IMR-90 (cell line): Measurements from ENCODE around the gene ARHGEF17. TPM values are rescaled to one million over a fixed set of nuclear protein-coding genes. Genes with fewer than 3 reads are reported as not detected.

Source experiments
- ATAC-seq: fragments of 200-7000 bp; cut with Tn5 transposase; 2 replicates; pipeline ENCODE4 v1.9.1; 2020; ENCODE audit warnings: low read depth, mild to moderate bottlenecking, moderate library complexity
- BruUV-seq: library from RNA; stranded (reverse); fragments of 400-500 nt; replicated peaks from 2 replicates; lab custom pipeline; 2021; lab: Mats Ljungman, UMichigan
- CTCF ChIA-PET: fragments of 300-600 bp; formaldehyde crosslinking; extraction: SDS; loops from one replicate; lab custom pipeline; 2021; ENCODE audit warnings: antibody characterized with exemption; lab: Yijun Ruan, JAX
- POLR2A ChIA-PET: fragments of 300-600 bp; sonication (Branson Sonifier 250); formaldehyde crosslinking; loops from one replicate; lab custom pipeline; 2022; ENCODE audit warnings: antibody characterized with exemption; ENCODE audit not compliant: unreplicated experiment; lab: Charles Lee
- DNase-seq: peaks from one replicate; pipeline ENCODE4 v3.0.0; 2013
- H2AFZ ChIP-seq: replicated peaks from 2 replicates; pipeline ENCODE3; 2013; ENCODE audit warnings: low read length, mild to moderate bottlenecking; ENCODE audit not compliant: poor library complexity
- H2AK5ac ChIP-seq: 2 replicates; pipeline ENCODE4 v1.6.1; 2013; ENCODE audit warnings: low read depth, low read length, inconsistent platforms
- H2AK9ac ChIP-seq: replicated peaks from 2 replicates; pipeline ENCODE3; 2013; ENCODE audit warnings: mild to moderate bottlenecking, low read depth, low read length, moderate library complexity; ENCODE audit not compliant: poor library complexity
- H2BK120ac ChIP-seq: 2 replicates; pipeline ENCODE4 v1.6.1; 2013; ENCODE audit warnings: low read depth, low read length, inconsistent platforms
- H2BK15ac ChIP-seq: 3 replicates; pipeline ENCODE4 v1.6.1; 2013; ENCODE audit warnings: low read depth, low read length, inconsistent platforms
- H2BK20ac ChIP-seq: 2 replicates; pipeline ENCODE4 v1.6.1; 2013; ENCODE audit warnings: low read depth, mild to moderate bottlenecking, inconsistent platforms, low read length, moderate library complexity
- H2BK5ac ChIP-seq: 2 replicates; pipeline ENCODE4 v1.6.1; 2013; ENCODE audit warnings: mild to moderate bottlenecking, low read depth, low read length, inconsistent platforms; ENCODE audit not compliant: poor library complexity, severe bottlenecking
- H3K14ac ChIP-seq: replicated peaks from 2 replicates; pipeline ENCODE4 v1.6.1; 2013; ENCODE audit warnings: low read depth, low read length, inconsistent platforms
- H3K18ac ChIP-seq: 2 replicates; pipeline ENCODE4 v1.6.1; 2013; ENCODE audit warnings: low read depth, low read length, control low read depth
- H3K23ac ChIP-seq: 2 replicates; pipeline ENCODE4 v1.6.1; 2013; ENCODE audit warnings: low read depth, low read length, inconsistent platforms
- H3K27ac ChIP-seq: 2 replicates; pipeline ENCODE4 v1.5.1; 2013; ENCODE audit warnings: mild to moderate bottlenecking, control low read depth, low read length; ENCODE audit not compliant: insufficient read depth
- H3K27me3 ChIP-seq: 2 replicates; pipeline ENCODE4 v1.6.1; 2013; ENCODE audit warnings: low read length; ENCODE audit not compliant: control insufficient read depth, insufficient read depth
- H3K36me3 ChIP-seq: 2 replicates; pipeline ENCODE4 v1.6.1; 2013; ENCODE audit warnings: low read length, mixed read lengths; ENCODE audit not compliant: control insufficient read depth, insufficient read depth
- H3K4ac ChIP-seq: 2 replicates; pipeline ENCODE4 v1.6.1; 2013; ENCODE audit warnings: low read depth, low read length, inconsistent platforms
- H3K4me1 ChIP-seq: 2 replicates; pipeline ENCODE4 v1.6.1; 2013; ENCODE audit warnings: low read length, mixed read lengths; ENCODE audit not compliant: control insufficient read depth, insufficient read depth
- H3K4me2 ChIP-seq: 2 replicates; pipeline ENCODE4 v1.6.1; 2013; ENCODE audit warnings: low read depth, mild to moderate bottlenecking, control low read depth, low read length, moderate library complexity
- H3K4me3 ChIP-seq: 2 replicates; pipeline ENCODE4 v1.5.1; 2013; ENCODE audit warnings: low read depth, mild to moderate bottlenecking, control low read depth, low read length, moderate library complexity; ENCODE audit not compliant: insufficient read depth
- H3K56ac ChIP-seq: 2 replicates; pipeline ENCODE4 v1.6.1; 2013; ENCODE audit warnings: low read length, inconsistent platforms; ENCODE audit not compliant: insufficient read depth; ENCODE audit errors: extremely low read depth
- H3K79me1 ChIP-seq, 2 experiments: 2 replicates each; pipeline ENCODE4 v1.6.1; 2013; ENCODE audit warnings: low read length in 2 of 2, inconsistent platforms in 1 of 2, low read depth in 1 of 2
- H3K9ac ChIP-seq: 2 replicates; pipeline ENCODE4 v1.6.1; 2013; ENCODE audit warnings: low read depth, low read length, control low read depth
- H3K9me1 ChIP-seq: 2 replicates; pipeline ENCODE4 v1.6.1; 2013; ENCODE audit warnings: low read length, inconsistent platforms; ENCODE audit not compliant: insufficient read depth
- H3K9me3 ChIP-seq: 2 replicates; pipeline ENCODE4 v1.6.1; 2013; ENCODE audit warnings: low read length; ENCODE audit not compliant: control insufficient read depth, insufficient read depth
- H4K20me1 ChIP-seq: 2 replicates; pipeline ENCODE4 v1.6.1; 2013; ENCODE audit warnings: low read length, inconsistent platforms; ENCODE audit not compliant: insufficient read depth
- H4K5ac ChIP-seq: 2 replicates; pipeline ENCODE4 v1.6.1; 2013; ENCODE audit warnings: mild to moderate bottlenecking, low read depth, low read length, control low read depth
- H4K8ac ChIP-seq, 2 experiments: 2 replicates each; pipeline ENCODE4 v1.6.1; 2013; ENCODE audit warnings: low read depth in 2 of 2, low read length in 2 of 2, control low read depth in 1 of 2, inconsistent platforms in 1 of 2
- H4K91ac ChIP-seq: 2 replicates; pipeline ENCODE4 v1.6.1; 2013; ENCODE audit warnings: low read depth, low read length, inconsistent platforms; ENCODE audit not compliant: insufficient read depth
- CEBPB ChIP-seq: IDR thresholded peaks from 2 replicates; pipeline ENCODE4 v1.6.1; 2012; ENCODE audit warnings: low read depth, low read length, improper control_type of control experiment
- NFE2L2 ChIP-seq: fragments of 150-350 bp; IDR thresholded peaks from 2 replicates; pipeline ENCODE4 v1.6.1; 2016; ENCODE audit warnings: low read depth, mild to moderate bottlenecking, low read length
- SMC3 ChIP-seq: fragments of 150-350 bp; IDR thresholded peaks from 2 replicates; pipeline ENCODE4 v1.6.1; 2016; ENCODE audit warnings: low read depth, mild to moderate bottlenecking, antibody characterized with exemption, low read length, moderate library complexity
- WGBS, 2 experiments: methylation state at CpG; one replicate each; pipeline versions ENCODE4 v1.1.5 to v1.1.7; 2013; ENCODE audit warnings: missing lambda C conversion rate in 2 of 2; ENCODE audit not compliant: insufficient read length in 1 of 2; ENCODE audit errors: extremely low coverage in 2 of 2; 5-methylcytosine and 5-hydroxymethylcytosine counted together
- dilution Hi-C: fragments of 300-500 bp; cut with HindIII; formaldehyde crosslinking; loops from one replicate; pipeline ENCODE4 v1.14.3; 2018; ENCODE audit warnings: low sequenced_read_pairs; ENCODE audit not compliant: unreplicated experiment
- in situ Hi-C: fragments of 300-500 bp; cut with MboI; formaldehyde crosslinking; loops from 3 replicates; pipeline ENCODE4 v1.14.3; 2019; ENCODE audit warnings: low sequenced_read_pairs, inconsistent platforms, mixed read lengths
- intact Hi-C: fragments of 100-400 bp; cut with micrococcal nuclease; formaldehyde crosslinking; loops from 2 replicates; pipeline ENCODE4 v1.10.0; 2022
- polyA plus RNA-seq, 3 experiments: library from polyadenylated mRNA; depleted of rRNA; stranded (reverse); fragments of >200 nt; gene quantifications; 2 replicates each; pipeline ENCODE4 v1.2.3, GENCODE V29; 2012; ENCODE audit warnings: low replicate concordance in 1 of 3
- total RNA-seq: library from RNA; depleted of rRNA; stranded (reverse); fragments of >200 nt; gene quantifications from 2 replicates; pipeline ENCODE4 v1.2.3, GENCODE V29; 2012; rRNA removed

The ARHGEF17 gene
- total and polyA plus RNA-seq, 2 of the 4 experiments (the other 2 are of a cell fraction): 21.7 to 97.7 TPM

DNA sequence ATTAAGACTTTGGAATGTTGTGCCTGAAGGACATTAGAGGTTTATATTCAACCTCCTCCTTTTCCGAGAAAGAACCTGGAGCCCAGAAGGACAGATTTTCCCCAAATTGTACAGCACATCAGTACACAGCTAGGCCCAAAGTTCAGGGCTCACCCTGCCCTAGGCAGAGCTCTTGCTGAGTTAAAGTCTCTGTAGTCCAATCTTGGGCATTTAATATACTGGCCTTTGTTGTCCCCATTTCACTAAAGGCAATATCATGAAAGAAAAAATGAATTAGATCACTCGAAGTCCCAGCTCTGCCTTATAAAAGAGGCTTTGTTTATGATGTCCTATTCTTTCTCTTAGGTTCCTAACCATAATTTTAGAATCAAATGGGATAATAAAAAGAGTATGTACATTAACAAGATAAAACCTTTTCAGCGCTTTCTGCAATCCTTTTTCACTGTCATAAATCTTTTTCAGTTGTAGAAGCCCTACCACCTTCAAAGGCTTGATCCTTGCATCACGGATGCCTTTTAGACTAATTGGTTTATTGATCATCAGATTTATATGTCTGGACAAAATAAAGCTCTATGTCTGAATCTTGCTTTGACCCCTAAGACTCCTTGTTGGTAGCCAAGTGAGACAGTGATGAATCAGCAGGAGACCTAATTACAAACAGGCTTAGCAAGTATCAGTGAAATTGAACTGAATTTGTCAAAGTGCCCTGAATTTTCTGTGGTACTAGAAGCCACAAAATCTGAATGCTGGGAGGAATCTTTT lies 108.0 kb downstream of the ARHGEF17 start (continued):
- no peak for TF ChIP-seq NFE2L2

DNA sequence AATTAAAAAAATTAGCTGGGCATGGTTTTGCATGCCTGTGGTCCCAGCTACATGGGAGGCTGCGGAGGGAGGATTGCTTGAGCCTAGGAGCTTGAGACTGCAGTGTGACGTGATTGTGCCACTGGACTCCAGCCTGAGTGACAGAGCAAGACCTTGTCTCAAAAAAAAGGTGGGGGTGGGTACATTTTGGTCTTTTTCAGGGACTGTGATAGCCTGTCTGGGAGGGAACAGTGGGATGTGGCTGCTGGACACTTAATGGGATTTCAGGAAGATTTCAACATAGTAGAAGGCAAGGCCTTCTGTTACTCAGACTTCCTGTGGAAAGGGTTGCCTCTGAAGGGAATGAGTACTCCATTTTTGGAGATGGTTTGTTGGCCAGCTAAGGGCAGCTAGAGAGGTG lies 108.7 kb downstream of the ARHGEF17 start:
- no peak overlapping the region for H4K8ac ChIP-seq
- no peak overlapping the region for H2BK120ac ChIP-seq
- H2AK5ac ChIP-seq: peak overlapping the region; percentile 18; the same call in 1 of the 2 replicates
- ATAC-seq (peak; percentile 27; the same call in 1 of the 2 replicates), DNase-seq (peak; percentile 39)
- no peak overlapping the region for H3K56ac ChIP-seq
- H3K4me3 ChIP-seq: no peak overlapping the region
- no peak overlapping the region for H2BK15ac ChIP-seq
- ChIA-PET POLR2A (no interaction called here), CTCF (interaction anchor here (0.6 to 0.7 kb wide), 2 partner anchors 16 to 26 kb away, joined by 3 to 4 read pairs; no protein-coding TSS in a partner anchor)
- dilution Hi-C loops (no loop called here), in situ Hi-C loops (no loop called here), intact Hi-C loops (no loop called here)
- WGBS, 2 experiments: 100% methylated on average over 1 of the region's 2 CpGs; no CpG with 5 or more reads in 1 of the 2 experiments
- TF ChIP-seq CEBPB (peak; percentile 70; the same call in 1 of the 2 replicates), SMC3 (no peak)
- H3K9me1 ChIP-seq: peaks cover 10% of the 10 kb centered on the region; the same call in 1 of the 2 replicates
- no TSS peak for BruUV-seq
- no peak overlapping the region for H3K18ac ChIP-seq
- H3K79me1 ChIP-seq: peaks cover 5 to 13% of the 10 kb centered on the region in 2 experiments; a peak in 2 of 4 replicates
- H4K91ac ChIP-seq: no peak overlapping the region
- H3K27ac ChIP-seq: no peak overlapping the region
- no peak overlapping the region for H2BK20ac ChIP-seq
- H2AFZ ChIP-seq: no peak overlapping the region
- H3K4me2 ChIP-seq: no peak overlapping the region; the same call in 1 of the 2 replicates
- H2BK5ac ChIP-seq: no peak overlapping the region
- H3K23ac ChIP-seq: 0 out of 2 replicates have a peak overlapping the region, but pooled peaks have one; percentile 31
- peak overlapping the region; percentile 77 for H3K14ac ChIP-seq
- no peaks in the 10 kb centered on the region for H4K20me1 ChIP-seq
- H3K27me3 ChIP-seq: no peaks in the 10 kb centered on the region
- H3K36me3 ChIP-seq: peaks cover 7% of the 10 kb centered on the region
- H3K4me1 ChIP-seq: peaks cover 8% of the 10 kb centered on the region
- H3K9ac ChIP-seq: no peak overlapping the region
- H3K4ac ChIP-seq: no peak overlapping the region
- H3K9me3 ChIP-seq: no peaks in the 10 kb centered on the region
- no peak overlapping the region for H2AK9ac ChIP-seq
- no peak overlapping the region; the same call in 1 of the 2 replicates for H4K5ac ChIP-seq

Other genes starting within 250 kb of the ARHGEF17 start
- 5.9 and 8.9 TPM in 2 replicates for gene FCHSD2, start 166.0 kb upstream of the ARHGEF17 start, total RNA-seq
- gene FCHSD2, start 166.0 kb upstream of the ARHGEF17 start, polyA plus RNA-seq (2012; rRNA removed): 16.6 and 18.7 TPM in 2 replicates
- gene P2RY2, start 90.0 kb upstream of the ARHGEF17 start, total RNA-seq: not detected in 2 replicates
- 0.06 TPM in 1 of 2 replicates, not detected in the other for gene P2RY2, start 90.0 kb upstream of the ARHGEF17 start, polyA plus RNA-seq (2012; rRNA removed)
- gene P2RY6, start 35.9 kb upstream of the ARHGEF17 start, total RNA-seq: under 0.01 TPM in 1 of 2 replicates, not detected in the other
- 0.37 and 0.44 TPM in 2 replicates for gene P2RY6, start 35.9 kb upstream of the ARHGEF17 start, polyA plus RNA-seq (2012; rRNA removed)
- gene RELT, start 68.1 kb downstream of the ARHGEF17 start, total RNA-seq: 2.3 and 3.1 TPM in 2 replicates
- 5.3 and 6.5 TPM in 2 replicates for gene RELT, start 68.1 kb downstream of the ARHGEF17 start, polyA plus RNA-seq (2012; rRNA removed)